WI38 (cell line): ENCODE results near the gene RABGAP1.

Experiments used
- H3K4me3 ChIP-seq: 2 replicates; pipeline ENCODE4 v1.5.1; 2011; ENCODE audit warnings: low read depth, mild to moderate bottlenecking, control low read depth, low read length
- TF ChIP-seq, protein P1 (sequence below): IDR thresholded peaks from 2 replicates; pipeline ENCODE4 v1.5.1; 2012; ENCODE audit warnings: low read depth, mild to moderate bottlenecking, control low read depth, low read length

RABGAP1 gene

DNA sequence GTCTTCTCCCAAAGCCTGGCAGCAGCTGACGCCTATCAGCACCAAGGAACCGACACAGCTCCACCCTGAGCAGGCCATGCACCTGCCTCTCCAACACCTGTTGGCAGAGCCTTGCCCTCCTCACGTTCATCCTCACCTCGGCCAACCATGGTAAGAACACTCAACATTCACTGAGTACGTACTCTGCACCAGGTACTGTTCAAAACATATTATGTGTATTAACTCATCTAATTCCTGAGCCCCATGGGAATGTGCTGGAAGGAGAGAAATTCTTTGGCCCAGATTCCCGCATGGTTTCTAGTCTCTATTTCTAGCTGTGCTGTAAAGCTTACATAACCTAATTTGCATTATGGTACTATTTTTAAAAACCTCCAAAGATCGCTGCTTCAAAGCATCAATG lies 178.7 kb downstream of the RABGAP1 start:
- TF ChIP-seq, protein P1, sequence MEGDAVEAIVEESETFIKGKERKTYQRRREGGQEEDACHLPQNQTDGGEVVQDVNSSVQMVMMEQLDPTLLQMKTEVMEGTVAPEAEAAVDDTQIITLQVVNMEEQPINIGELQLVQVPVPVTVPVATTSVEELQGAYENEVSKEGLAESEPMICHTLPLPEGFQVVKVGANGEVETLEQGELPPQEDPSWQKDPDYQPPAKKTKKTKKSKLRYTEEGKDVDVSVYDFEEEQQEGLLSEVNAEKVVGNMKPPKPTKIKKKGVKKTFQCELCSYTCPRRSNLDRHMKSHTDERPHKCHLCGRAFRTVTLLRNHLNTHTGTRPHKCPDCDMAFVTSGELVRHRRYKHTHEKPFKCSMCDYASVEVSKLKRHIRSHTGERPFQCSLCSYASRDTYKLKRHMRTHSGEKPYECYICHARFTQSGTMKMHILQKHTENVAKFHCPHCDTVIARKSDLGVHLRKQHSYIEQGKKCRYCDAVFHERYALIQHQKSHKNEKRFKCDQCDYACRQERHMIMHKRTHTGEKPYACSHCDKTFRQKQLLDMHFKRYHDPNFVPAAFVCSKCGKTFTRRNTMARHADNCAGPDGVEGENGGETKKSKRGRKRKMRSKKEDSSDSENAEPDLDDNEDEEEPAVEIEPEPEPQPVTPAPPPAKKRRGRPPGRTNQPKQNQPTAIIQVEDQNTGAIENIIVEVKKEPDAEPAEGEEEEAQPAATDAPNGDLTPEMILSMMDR = no peak

DNA sequence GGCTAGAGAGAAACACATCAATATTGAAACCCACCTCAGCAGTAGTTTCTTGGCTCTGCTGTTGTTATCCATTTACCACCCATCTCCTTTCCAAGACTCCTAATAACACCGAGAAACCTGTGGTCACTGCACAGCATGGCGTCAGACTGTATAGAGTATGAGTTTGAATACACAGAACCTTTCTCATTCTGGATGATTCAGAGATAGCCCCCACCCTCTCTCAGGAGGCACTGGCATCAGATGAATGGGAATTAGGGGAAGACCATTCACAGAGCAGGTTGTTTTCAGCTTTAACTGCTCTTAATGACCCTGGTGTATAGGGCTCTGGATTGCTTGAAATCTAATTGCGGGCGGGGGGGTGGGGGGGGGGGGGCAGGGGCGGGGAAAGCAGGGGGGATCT lies 179.3 kb downstream of the RABGAP1 start:
- no peak overlapping the region for H3K4me3 ChIP-seq
- TF ChIP-seq, protein P1 = no peak

More for the DNA sequence above, 178.7 kb downstream of the RABGAP1 start:
- no peak overlapping the region for H3K4me3 ChIP-seq

DNA sequence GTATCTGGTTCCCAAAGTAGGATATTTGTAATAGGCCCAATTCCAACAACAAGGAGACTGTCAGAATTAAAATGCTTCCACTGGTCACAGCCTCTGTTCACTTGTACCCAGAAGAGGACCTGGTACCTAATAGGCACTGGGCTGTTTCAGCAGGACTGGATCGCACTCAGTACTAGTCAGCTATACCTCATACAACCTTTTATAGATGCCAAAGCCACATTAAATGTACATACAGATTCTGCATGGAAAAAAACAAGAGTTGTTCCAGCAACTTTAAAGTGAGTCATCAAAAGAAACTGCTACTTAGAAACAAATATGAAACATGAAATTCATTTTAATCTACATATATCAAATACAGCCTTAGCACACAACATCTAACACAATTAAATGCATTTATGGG lies 180.1 kb downstream of the RABGAP1 start:
- TF ChIP-seq, protein P1 = no peak
- H3K4me3 ChIP-seq = no peak overlapping the region

DNA sequence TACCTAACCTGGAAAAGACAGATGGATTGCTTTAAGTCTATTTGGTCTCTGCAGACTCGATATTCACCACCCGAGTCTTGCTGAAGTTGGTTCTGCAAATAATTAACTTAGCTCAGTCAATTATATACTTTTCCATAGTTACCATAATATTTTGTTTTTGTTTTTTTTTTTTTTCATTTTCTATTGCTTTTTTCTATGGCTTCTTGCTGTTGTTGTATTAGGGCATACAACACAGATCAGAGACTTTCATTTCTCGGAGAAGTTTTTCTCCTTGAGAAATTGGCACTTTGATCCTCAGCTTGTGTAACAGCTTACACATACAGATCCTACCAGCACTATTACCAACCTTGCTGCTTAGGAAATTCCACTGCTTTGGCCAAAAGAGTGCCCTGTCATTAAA lies 180.6 kb downstream of the RABGAP1 start:
- no peak overlapping the region for H3K4me3 ChIP-seq
- TF ChIP-seq, protein P1 = no peak

DNA sequence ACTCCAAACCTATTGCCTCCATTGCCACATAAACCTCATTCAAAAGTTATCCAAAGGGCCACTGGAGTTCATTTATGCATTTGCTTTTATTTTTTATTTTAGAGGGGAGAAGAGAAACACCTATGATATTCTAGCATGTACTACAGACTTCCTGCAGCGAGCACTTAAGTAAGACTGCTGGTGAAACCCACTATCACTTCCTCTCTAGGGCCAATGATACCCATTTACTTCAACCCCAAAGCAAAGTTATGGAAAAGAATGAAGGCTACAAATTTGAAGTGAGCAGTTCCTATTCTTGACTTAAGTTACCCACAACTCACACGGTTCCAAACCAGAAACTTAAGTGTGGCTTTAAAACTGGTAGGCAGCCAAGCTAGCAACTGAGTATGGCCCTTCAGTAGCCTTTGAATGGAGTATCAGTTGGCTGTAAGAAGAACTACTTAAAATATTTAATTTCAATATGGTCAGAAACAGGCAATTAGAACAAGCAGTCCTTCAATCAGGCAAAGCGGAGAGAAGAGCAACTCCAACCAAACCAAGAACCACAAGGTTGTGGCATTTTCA lies 186.8 kb downstream of the RABGAP1 start:
- TF ChIP-seq, protein P1 = no peak
- no peak overlapping the region for H3K4me3 ChIP-seq

DNA sequence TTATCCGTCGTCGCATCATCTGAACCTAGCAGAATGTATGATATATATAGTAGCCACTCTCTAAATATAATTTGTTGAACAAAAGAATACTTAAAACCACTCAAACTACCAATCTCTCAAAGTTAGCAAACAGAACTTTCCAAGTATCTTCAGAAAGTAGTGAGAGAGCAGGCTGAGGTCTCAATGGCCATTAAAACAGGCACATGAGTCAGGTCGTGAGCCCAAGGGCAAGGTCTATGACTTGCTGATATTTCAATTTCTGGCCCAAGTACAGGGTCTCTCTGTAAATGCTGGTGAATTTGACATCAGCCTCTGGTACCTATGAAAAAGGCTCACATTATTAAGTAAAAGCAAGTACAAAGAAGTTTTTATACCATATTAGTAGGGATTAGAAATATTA lies 187.8 kb downstream of the RABGAP1 start:
- H3K4me3 ChIP-seq = no peak overlapping the region
- TF ChIP-seq, protein P1 = no peak

DNA sequence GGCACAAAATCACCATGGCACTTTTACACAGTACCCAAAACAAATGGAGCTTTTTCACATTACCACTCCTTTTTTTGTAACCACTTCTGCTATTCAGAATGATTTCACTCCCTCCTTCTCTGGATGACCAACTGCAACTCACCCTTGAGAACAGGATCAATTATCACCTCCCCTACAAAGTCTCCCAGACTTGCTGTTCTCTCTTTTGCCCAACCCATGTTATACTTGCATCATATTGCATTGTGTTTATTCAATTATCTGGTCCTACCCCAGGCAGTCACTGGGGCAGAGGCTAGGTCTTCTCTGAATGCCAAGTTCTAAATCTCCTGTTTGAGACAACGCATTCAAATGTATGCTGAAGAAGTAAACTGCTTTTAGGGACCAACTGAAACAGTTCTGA lies 188.6 kb downstream of the RABGAP1 start:
- H3K4me3 ChIP-seq = no peak overlapping the region
- TF ChIP-seq, protein P1 = no peak
